ENCODE data around the gene NOL9. TPM values are rescaled to one million over a fixed set of nuclear protein-coding genes. Genes with fewer than 3 reads are reported as not detected.
"Not testable (repeated sequence)": the region's sequence is repeated elsewhere in the genome, so short reads cannot be mapped to it uniquely, and the experiment has no call there.

NOL9 gene
- total RNA-seq, 2 donors from 2014 or later = 15.4 to 15.6 TPM

- Histone ChIP-seq H3K9me3 (no peaks in the 10 kb centered on the region), H3K27ac (no peak overlapping the region), H3K4me1 (no peaks in the 10 kb centered on the region), H3K36me3 (no peaks in the 10 kb centered on the region), H3K4me3 (no peak overlapping the region), H3K27me3 (no peaks in the 10 kb centered on the region)
- no peak for TF ChIP-seq CTCF (IDR thresholded peaks at IDR 0.05)
- DNase-seq (ENCODE audit: low spot score) = no peak
Observed at GRCh38 chr1:6572653-6573383, 18.5 kb upstream of the NOL9 start.

DNA sequence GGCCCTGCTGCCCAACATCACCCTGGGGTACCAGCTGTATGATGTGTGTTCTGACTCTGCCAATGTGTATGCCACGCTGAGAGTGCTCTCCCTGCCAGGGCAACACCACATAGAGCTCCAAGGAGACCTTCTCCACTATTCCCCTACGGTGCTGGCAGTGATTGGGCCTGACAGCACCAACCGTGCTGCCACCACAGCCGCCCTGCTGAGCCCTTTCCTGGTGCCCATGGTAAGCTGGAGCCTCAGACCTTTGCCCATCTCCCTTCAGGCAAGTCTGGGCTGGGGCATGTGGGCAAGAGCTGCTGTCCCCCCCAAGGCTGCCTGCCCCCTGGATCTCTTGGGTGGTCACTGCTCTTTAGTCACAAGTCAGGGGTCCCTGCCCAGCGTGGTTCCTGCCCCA, 16.7 kb upstream of the NOL9 start:
- DNase-seq (ENCODE audit: low spot score) = no peak
- Histone ChIP-seq H3K36me3 (no peaks in the 10 kb centered on the region), H3K9me3 (no peaks in the 10 kb centered on the region), H3K4me1 (no peaks in the 10 kb centered on the region), H3K4me3 (no peak overlapping the region), H3K27me3 (no peaks in the 10 kb centered on the region), H3K27ac (no peak overlapping the region)
- TF ChIP-seq CTCF (IDR thresholded peaks at IDR 0.05) = no peak

DNA sequence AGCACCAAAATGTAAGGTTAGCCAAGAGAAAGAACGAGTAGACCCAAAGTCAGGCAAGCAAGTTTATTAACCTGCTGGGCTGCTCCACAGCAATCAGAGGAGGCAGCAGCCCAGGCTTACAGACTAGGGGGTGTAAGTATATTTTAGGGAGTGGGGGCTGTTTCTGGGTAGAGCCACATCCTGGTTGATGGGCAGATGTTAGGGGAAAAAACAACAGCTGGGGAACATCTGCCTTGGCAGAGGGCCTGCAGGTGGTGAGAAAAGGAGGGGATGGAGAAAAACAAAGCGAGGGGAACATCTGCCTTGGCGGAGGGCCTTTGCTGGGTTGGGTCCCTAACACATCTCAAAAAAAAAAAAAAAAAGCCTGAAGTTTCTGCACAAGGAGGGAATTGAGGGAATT, 15.8 kb upstream of the NOL9 start:
- no peaks in the 10 kb centered on the region for H3K36me3 ChIP-seq
- H3K9me3 ChIP-seq = no peaks in the 10 kb centered on the region
- H3K27me3 ChIP-seq = no peaks in the 10 kb centered on the region
- no peaks in the 10 kb centered on the region for H3K4me1 ChIP-seq
- H3K4me3 ChIP-seq = no peak overlapping the region
- no peak for TF ChIP-seq CTCF (IDR thresholded peaks at IDR 0.05)
- no peak overlapping the region for H3K27ac ChIP-seq
- no peak for DNase-seq (ENCODE audit: low spot score)

DNA sequence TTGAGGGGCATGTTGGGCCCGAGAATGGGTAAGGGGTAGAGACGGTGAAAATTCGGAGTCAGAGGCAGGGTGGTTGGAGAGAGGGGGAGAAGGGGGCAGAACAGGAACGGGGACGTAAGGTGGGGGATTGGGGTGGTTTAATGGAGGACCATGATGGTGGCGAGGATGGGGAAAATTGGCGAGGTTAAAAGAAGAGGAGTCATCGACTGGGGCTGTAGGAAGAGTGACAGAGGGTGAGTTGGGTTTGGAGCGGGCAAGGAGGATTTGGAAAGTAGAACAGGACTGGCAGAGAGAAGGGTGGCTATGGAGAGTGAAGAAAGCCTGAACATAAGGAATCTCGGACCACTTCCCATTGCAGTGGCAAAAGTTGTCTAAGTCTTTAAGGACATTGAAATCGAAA, 14.7 kb upstream of the NOL9 start:
- Histone ChIP-seq H3K27me3 (no peaks in the 10 kb centered on the region), H3K9me3 (no peaks in the 10 kb centered on the region), H3K36me3 (no peaks in the 10 kb centered on the region), H3K4me1 (no peaks in the 10 kb centered on the region), H3K4me3 (no peak overlapping the region), H3K27ac (no peak overlapping the region)
- no peak for TF ChIP-seq CTCF (IDR thresholded peaks at IDR 0.05)
- DNase-seq (ENCODE audit: low spot score) = no peak

GRCh38 chr1:6560267-6560666, 6.0 kb upstream of the NOL9 start:
- H3K4me3 ChIP-seq = no peak overlapping the region
- no peaks in the 10 kb centered on the region for H3K27me3 ChIP-seq
- H3K27ac ChIP-seq = no peak overlapping the region
- no peaks in the 10 kb centered on the region for H3K9me3 ChIP-seq
- DNase-seq (ENCODE audit: low spot score) = no peak
- no peaks in the 10 kb centered on the region for H3K36me3 ChIP-seq
- H3K4me1 ChIP-seq = peaks cover 0 to under 1% of the 10 kb centered on the region in 2 donors
- no peak for TF ChIP-seq CTCF (IDR thresholded peaks at IDR 0.05)

GRCh38 chr1:6559161-6559560, 4.8 kb upstream of the NOL9 start:
- H3K36me3 ChIP-seq; H3K4me3 ChIP-seq; H3K4me1 ChIP-seq; DNase-seq (ENCODE audit: low spot score); H3K27ac ChIP-seq; H3K9me3 ChIP-seq; H3K27me3 ChIP-seq: not testable (repeated sequence)

Measured in right atrium auricular region (tissue), 2 donors.